GM12892 (cell line): ENCODE results near the gene RD3L.

Experiments
- DNase-seq: peaks from one replicate; pipeline ENCODE4 v3.0.0; 2011; ENCODE audit not compliant: insufficient read length
- FAIRE-seq: peaks from 2 replicates; lab custom pipeline; 2011; peaks lifted over from hg19 to GRCh38; lab: Jason Lieb, UNC
- POLR2A ChIP-seq: IDR thresholded peaks from 2 replicates; pipeline ENCODE4 v1.6.1; 2011; ENCODE audit warnings: low read depth, low read length, control low read depth
- POLR2AphosphoS5 ChIP-seq: IDR thresholded peaks from 2 replicates; pipeline ENCODE4 v1.6.1; 2011; ENCODE audit warnings: low read depth, low read length, control low read depth
- TAF1 ChIP-seq: IDR thresholded peaks from 2 replicates; pipeline ENCODE4 v1.6.1; 2011; ENCODE audit warnings: low read depth, mild to moderate bottlenecking, control low read depth, low read length, borderline replicate concordance

RD3L gene

GRCh38 chr14:103899316-103899715, 43.0 kb downstream of the RD3L start:
- DNase-seq (no peak), FAIRE-seq (no peak)
- TF ChIP-seq TAF1 (no peak), POLR2AphosphoS5 (no peak), POLR2A (no peak)

- DNase-seq: no peak
- no peak for FAIRE-seq
- no peak for TF ChIP-seq POLR2AphosphoS5
- TF ChIP-seq POLR2A: no peak
Measured at GRCh38 chr14:103898711-103899110, 43.6 kb downstream of the RD3L start.

- TF ChIP-seq POLR2AphosphoS5 (no peak), POLR2A (no peak), TAF1 (no peak)
Measured at GRCh38 chr14:103898204-103898603, 44.1 kb downstream of the RD3L start.

GRCh38 chr14:103897075-103897947, 45.0 kb downstream of the RD3L start:
- FAIRE-seq: no peak
- DNase-seq: no peak
- TF ChIP-seq TAF1: no peak
- TF ChIP-seq POLR2AphosphoS5: no peak

More at GRCh38 chr14:103898204-103898603, 44.1 kb downstream of the RD3L start:
- DNase-seq (no peak), FAIRE-seq (no peak)

- TF ChIP-seq POLR2AphosphoS5: no peak
- DNase-seq (no peak), FAIRE-seq (peak; percentile 76)
Measured at GRCh38 chr14:103896578-103896977, 45.8 kb downstream of the RD3L start.

- no peak for DNase-seq
- no peak for TF ChIP-seq POLR2A
- TF ChIP-seq POLR2AphosphoS5: no peak
- no peak for TF ChIP-seq TAF1
- no peak for FAIRE-seq
Measured at GRCh38 chr14:103894723-103895059, 47.6 kb downstream of the RD3L start.

- FAIRE-seq (no peak), DNase-seq (no peak)
- no peak for TF ChIP-seq TAF1
- TF ChIP-seq POLR2AphosphoS5: no peak
- TF ChIP-seq POLR2A: no peak
Measured at GRCh38 chr14:103894034-103894722, 48.2 kb downstream of the RD3L start.

GRCh38 chr14:103892247-103892646, 50.1 kb downstream of the RD3L start:
- TF ChIP-seq POLR2A (no peak), POLR2AphosphoS5 (no peak), TAF1 (no peak)
- FAIRE-seq: no peak

GRCh38 chr14:103891667-103892215, 50.6 kb downstream of the RD3L start:
- TF ChIP-seq TAF1 (no peak), POLR2AphosphoS5 (no peak), POLR2A (no peak)
- FAIRE-seq (no peak), DNase-seq (no peak)

More at GRCh38 chr14:103892247-103892646, 50.1 kb downstream of the RD3L start:
- no peak for DNase-seq

GRCh38 chr14:103890821-103891666, 51.3 kb downstream of the RD3L start:
- FAIRE-seq: no peak
- no peak for TF ChIP-seq POLR2A
- no peak for TF ChIP-seq POLR2AphosphoS5
- TF ChIP-seq TAF1: no peak
- DNase-seq: no peak
